T-helper 22 cell (primary cell): ENCODE results near the gene TRIM13.
"Not testable (repeated sequence)": the region's sequence is repeated elsewhere in the genome, so short reads cannot be mapped to it uniquely, and the experiment has no call there.

Experiments
- DNase-seq: peaks from one replicate; pipeline ENCODE4 v3.0.0-alpha.2; 2020; ENCODE audit warnings: low read depth

Gene TRIM13

GRCh38 chr13:49996951-49997895, at the start of gene TRIM13:
Gene TRIM13, plus strand, starts transcription at chr13:49997042. Its CDS starts 14,899 bp downstream, at chr13:50011941.
- peak; percentile 61 for DNase-seq

GRCh38 chr13:49948777-49949270, 48.0 kb upstream of the TRIM13 start:
- DNase-seq, result not testable (repeated sequence)

- no peak for DNase-seq
These were observed 44.9 kb upstream of the TRIM13 start for GRCh38 chr13:49951754-49952535.

GRCh38 chr13:49953560-49953959, 43.3 kb upstream of the TRIM13 start:
- DNase-seq, result no peak

- DNase-seq, result no peak
These were observed 42.0 kb upstream of the TRIM13 start for GRCh38 chr13:49954674-49955455.

GRCh38 chr13:49956131-49956530, 40.7 kb upstream of the TRIM13 start:
- no peak for DNase-seq

GRCh38 chr13:49958321-49958720, 38.5 kb upstream of the TRIM13 start:
- DNase-seq, result no peak

GRCh38 chr13:49967456-49967855, 29.4 kb upstream of the TRIM13 start:
- no peak for DNase-seq

- DNase-seq, result no peak
These were observed 24.1 kb upstream of the TRIM13 start for GRCh38 chr13:49972709-49973108.

- no peak for DNase-seq
These were observed 21.0 kb upstream of the TRIM13 start for GRCh38 chr13:49975826-49976225.

DNA sequence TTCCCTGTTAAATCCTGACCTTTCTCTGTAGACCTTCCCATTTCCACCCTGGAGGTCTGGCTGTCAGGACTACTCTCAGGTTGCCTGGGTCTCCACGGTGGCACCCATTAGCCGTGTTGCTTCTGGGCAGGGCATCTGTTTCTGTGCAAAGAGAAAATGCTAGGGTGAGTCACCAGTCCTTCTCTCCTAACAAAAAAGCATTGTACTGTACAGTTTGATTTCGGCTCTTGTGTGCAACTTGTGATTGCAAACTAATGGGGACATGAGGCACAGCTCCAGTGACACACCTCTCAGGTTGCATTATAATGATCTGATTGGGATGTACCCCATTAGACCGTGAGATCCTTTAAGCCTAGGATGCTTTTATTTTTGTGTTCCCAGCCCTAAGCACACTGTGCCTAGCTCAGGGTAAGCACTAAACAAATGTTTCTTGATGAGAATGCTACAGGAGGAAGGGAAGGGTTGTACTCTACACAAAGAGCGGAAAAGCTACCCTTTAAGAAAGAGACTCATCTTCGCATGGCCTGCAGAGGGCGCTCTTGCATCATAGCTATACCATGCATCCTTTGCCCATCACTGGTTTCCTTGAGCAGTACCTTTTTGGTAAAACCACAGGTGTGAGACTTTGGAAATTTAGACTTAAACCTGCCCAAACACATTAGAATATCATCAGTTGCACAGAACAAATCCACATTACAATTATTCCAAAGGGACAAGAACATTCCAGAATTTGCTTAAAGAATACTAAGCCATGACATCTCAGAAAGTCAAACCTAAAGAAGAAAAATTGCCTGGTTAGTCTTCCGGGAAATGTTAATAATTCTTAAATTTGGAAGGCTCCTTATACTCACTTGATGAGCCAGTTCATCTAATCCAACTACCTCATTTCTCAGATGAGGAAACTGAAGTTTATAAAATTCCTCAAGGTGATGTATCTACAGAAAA, 20.3 kb upstream of the TRIM13 start:
- DNase-seq, result peak; percentile 40

GRCh38 chr13:49977992-49978391, 18.9 kb upstream of the TRIM13 start:
- DNase-seq, result no peak

DNA sequence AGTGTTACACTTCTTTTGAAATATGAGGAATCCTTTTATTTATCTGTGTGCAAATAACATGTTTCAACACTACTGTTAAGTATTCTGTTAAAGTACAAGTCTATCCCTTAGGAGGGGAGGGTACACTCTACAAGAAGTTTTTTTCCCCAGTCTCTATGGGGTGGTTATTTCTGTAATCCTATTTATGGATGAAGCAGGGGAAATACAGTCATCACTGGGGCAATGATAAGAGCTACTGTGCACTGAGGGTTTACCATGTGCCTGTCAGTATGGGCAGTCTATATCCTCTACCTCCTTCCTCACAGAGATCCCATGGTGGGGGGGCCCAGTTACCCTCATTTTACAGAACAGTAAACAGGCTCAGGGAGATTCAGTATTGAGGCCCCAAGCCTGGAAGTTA, 16.6 kb upstream of the TRIM13 start:
- no peak for DNase-seq

- DNase-seq, result no peak
These were observed 11.7 kb upstream of the TRIM13 start for GRCh38 chr13:49985129-49985528.

DNA sequence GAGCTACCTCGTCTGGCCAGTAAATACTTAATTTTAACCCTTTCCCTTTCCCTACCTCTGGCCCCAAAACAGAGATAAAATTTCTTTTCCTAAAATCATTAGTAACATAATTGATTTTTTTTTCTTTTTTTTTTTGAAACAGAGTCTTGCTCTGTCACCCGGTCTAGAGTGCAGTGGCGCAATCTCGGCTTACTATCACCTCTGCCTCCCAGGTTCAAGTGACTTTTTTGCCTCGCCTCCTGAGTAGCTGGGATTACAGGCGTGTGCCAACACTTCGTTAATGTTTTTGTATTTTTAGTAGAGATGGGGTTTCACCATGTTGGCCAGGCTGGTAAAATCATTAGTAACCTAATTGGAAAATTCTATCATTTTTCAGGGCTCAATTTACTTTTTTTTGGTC, 10.4 kb upstream of the TRIM13 start:
- DNase-seq, result no peak

DNA sequence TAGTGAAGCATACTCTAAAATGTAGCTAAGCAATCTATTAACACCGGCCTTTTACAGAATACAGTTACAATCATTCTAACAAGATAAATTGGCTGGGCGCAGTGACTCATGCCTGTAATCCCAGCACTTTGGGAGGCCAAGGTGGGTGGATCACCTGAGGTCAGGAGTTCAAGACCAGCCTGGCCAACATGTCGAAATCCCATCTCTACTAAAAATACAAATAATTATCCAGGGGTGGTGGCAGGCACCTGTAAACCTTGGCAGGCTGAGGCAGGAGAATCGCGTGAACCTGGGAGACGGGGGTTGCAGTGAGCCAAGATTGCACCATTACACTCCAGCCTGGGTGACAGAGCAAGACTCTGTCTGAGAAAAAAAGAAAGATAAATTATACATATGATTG, 6.2 kb upstream of the TRIM13 start:
- DNase-seq, result not testable (repeated sequence)

DNA sequence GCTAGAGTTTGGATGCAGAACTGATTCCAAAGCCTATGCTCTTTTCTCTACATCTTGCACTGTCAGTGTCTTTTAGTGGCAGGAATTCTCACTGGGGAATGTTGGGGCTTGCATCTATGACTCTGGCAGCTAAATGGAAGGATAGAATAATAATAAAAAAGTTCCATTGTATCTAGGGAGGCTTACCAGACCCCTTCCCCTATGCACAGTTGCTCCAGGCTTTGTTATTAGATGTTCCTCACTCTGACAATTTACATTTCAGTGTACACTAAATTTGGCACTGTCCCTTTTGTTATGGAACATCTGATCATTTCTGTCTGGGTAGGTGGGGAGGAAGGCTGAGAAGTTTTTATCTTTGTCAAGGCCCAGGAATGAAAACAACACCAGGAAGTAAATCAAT, 3.7 kb upstream of the TRIM13 start:
- no peak for DNase-seq

DNA sequence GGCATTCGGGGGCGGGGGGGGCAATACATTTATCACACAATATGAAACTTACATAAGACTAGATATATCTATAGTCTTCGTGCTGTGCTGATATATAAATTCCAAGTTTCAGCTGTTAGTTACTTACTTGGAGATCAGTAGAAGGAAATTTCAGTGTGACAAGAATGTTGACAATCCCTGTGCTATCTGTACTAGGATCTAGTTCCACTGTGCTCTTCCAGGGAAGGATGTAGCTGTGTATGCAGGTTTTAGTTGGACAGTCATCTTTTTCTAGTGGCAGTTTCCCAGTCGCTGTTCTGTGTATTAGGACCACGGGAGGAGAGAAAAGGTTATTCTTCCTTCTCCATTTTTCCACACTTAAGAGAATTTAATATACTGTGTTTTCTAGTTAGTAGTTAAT, 3.2 kb upstream of the TRIM13 start:
- DNase-seq, result no peak

DNA sequence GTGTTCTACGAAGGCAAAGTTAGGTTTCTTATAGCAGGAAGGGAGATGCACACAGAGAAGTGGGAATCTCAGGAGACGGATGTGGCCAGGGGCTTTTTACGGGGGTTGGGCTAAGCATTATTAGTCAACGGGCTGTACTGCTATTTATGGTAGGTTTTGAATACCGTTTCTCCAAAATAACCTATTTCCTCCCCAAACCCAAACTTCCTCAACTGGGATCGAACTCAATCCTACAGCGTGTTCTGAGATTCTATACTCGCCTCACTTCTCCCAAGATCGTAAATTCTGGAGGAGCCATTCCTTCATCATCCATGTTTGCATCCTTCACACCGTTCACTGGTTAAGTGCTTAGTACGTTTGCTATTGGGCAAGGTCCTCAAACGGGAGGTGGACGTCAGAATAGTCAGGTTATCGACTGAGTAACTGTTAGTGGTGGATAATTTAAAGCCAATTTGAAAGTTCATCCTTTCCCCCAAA, 1.2 kb upstream of the TRIM13 start:
- DNase-seq, result no peak

DNA sequence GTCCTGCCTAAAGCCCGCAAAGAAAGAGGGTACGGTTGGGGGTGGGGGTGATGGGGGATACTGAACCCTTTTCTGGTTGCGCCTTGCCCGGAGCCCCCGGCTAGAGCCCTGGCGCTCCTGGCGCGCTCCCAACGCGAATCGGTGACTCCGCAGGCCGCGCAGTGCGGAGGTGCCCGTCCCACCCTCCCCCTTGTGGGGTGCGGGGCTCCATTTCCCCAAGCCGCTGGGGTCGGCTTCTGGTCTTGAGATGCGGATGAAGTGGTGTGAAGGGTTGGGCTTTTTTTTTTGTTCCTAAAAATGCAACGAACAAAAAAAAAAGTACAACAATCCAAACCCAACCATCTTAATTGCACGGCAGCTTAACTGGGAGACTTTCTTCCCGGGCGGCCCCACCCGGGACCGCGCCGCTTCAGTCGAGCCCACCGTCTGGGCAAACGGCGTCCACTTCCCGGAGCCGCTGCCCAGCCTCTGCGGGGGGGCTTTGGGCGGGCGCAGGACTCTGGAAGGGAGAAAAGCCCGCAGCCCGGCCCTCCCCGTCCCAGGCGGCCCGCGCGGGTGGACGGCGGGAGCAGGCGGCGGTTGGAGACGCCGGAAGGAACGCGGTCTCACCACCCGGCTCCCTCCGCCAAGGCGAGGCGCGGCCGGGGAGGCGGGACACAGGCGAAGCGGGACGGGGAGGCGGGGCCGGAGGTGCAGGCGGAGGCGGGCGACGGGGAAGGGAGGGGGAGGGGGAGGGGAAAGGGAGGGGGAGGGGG, 504 bp upstream of the TRIM13 start:
- peak; percentile 80 for DNase-seq
